SU-DHL-6 (cell line): ENCODE data around the gene ALDH1A3.

Experiments used
- CTCF ChIP-seq: fragments of 200-600 bp; sonication (generic); IDR thresholded peaks from one replicate; pipeline ENCODE4 v1.5.1; 2017; ENCODE audit warnings: antibody characterized with exemption, mild to moderate bottlenecking, low read length, moderate library complexity; ENCODE audit not compliant: insufficient read depth, poor library complexity, severe bottlenecking
- EZH2phosphoT487 ChIP-seq: fragments of 200-600 bp; sonication (generic), shearing (Covaris generic); conservative IDR thresholded peaks from 2 replicates; pipeline ENCODE4 v1.6.1; 2018; ENCODE audit warnings: mild to moderate bottlenecking, antibody characterized with exemption, low read length, moderate library complexity, mixed read lengths

- no peak for TF ChIP-seq CTCF
- no peak for TF ChIP-seq EZH2phosphoT487
These were observed 65.4 kb downstream of the ALDH1A3 start for GRCh38 chr15:100944986-100945385.
